Posterior cingulate gyrus (tissue), 11 donors: ENCODE data around the gene AKAP6.
"Not testable (repeated sequence)": the region's sequence is repeated elsewhere in the genome, so short reads cannot be mapped to it uniquely, and the experiment has no call there.

Experiments used
- DNase-seq, 10 donors: peaks; one replicate each; pipeline versions ENCODE4 v3.0.0 to v3.0.0-alpha.2; 2020 to 2021; ENCODE audit warnings: mixed read lengths in 3 of 10
- intact Hi-C: fragments of 100-400 bp; cut with DNase I; formaldehyde crosslinking; loops from one replicate; pipeline ENCODE4 v1.15.1; 2023

The AKAP6 gene

DNA sequence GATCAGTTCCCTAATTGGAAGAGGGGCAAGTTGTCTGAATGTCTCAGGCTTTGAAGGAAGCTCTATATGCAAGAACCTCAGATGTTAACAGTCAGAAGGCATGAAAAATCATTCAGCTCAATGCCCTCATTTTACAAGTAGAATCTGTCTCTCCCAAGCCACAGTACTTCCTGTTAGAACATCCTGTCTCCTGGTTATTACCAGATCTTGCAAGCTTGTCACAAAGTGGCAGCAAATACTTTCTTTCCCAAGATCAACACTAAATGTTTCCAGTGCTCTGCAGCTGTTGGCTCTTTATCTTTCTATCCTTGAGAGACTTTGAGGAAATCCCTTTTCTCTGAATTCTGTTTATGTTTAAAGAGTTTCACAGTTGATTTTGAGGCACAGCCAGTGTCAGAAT lies 235.5 kb downstream of the AKAP6 start:
- DNase-seq, result no peak
- intact Hi-C loops, result loop anchor here (10.0 kb wide), 1 partner anchor 490 kb away; the partner anchor contains the start of gene ARHGAP5

DNA sequence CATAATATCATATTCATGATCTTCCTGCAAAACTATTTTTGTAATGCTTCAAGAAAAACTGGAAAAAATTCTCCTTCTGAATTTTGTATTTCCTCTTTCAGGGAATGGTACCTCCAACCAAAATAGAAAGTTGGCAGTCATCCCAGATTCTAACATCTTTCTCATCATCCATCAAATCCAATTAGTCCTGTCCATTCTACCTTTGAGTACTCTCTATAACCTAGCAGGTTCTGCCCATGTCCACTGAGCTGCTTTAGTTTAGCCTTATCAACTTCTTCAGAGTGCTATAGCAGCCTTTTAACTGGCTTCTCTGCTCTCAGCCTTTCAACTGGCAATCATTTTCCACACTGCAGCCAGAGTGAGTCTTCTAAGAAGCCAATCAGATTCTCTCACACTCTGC lies 236.2 kb downstream of the AKAP6 start:
- no peak for DNase-seq
- intact Hi-C loops, result loop anchor here (10.0 kb wide), 1 partner anchor 490 kb away; the partner anchor contains the start of gene ARHGAP5

DNA sequence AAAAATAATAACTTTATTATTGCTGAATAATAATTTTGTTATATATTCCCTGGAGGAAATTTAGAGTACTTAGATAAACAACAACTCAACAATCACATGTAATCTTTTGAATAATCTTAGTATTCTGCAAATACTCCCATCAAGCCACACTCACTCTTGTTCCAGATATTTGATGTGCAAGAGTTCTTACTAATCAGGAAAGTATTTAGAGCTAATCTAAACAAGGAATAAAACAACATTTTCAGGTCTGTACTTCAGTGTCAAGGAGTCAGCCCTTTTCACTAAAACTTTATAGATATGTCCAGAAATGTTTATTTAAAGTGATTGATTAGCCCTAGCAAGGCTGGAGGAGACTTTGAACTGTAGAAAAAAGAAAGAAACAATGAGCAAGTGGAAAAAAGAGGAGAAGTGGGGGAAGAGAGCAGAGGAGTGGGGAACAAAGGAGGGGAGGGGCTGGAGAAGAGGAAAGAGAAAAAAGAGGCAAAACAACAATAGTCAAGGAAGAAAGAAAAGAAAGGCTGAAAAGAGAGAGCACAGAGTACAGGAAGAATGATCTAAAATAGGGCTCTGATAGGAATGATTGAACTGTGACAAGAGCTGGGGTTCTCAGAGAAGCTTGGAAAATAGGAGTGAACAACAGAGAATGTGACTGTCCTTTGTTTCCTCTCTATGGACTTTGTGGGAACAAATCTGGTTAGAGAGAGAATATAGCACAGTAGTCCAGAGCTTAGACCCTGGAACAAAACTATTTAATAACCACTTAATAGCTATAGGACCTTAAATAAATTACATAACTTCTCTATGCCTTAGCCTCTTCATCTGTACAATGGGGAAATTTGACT lies 238.7 kb downstream of the AKAP6 start:
- intact Hi-C loops, result loop anchor here (10.0 kb wide), 1 partner anchor 493 kb away; the partner anchor contains the start of gene ARHGAP5
- no peak for DNase-seq

DNA sequence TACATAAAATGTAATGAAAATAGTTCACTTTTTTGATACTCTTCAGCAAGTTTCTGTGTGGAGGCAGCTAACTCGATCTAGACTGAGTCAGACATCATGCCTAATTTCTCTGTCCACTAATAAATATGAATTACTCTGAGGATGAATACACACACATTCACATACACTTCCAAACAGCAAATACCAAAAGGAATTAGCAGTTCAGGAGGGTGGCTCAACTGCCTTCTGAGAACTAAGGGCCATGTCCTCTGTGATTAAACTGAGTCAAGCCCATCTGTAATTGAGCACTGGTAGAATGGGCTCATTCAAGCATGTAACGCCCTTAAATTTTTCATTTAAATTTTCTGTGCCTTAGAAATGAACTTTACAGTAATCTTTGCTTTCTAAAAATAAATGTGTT lies 242.5 kb downstream of the AKAP6 start:
- DNase-seq, result no peak
- intact Hi-C loops, result loop anchor here (10.0 kb wide), 1 partner anchor 863 kb away; no protein-coding TSS in a partner anchor

DNA sequence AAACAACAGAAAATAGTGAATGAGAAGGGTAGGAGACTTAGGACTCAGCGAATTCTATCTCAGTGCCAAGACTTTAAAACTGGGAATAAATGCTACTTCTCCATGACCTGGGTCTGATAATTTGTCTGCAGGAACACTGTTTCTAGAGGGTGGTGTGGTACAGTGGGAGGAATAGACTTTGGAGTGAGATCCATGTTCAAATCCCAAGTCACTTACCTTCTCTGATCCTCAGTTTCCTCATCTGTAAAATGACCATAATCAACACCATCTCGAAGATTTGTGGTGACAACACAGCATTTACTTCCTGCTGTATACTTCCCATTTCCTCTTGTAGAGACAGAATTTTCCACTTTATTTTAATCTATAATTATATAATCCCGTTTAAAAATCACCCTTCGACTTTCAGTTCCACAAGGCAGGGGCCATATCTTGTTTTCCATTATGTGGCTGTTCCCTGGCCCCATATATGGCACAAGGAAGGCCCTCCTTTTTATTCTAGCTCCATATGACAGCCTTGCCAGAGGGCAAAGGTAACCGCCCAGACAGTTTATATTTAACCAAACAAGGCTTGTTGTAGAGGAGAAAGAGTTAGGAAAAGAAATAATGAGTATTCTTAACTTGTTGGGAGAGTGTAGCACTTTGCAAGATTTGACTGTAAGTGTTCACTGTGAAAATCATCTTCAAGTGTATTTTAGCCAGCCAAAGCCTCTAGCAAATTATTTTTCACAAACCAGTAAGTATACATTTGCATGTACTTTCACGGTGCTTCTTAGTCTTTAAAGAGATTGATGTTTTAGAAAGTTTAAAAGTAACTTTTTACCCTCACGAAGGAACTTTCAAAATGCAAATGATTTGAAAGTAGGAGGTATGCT lies 243.1 kb downstream of the AKAP6 start:
- intact Hi-C loops, result loop anchor here (10.0 kb wide), 1 partner anchor 863 kb away; no protein-coding TSS in a partner anchor
- DNase-seq, result no peak

DNA sequence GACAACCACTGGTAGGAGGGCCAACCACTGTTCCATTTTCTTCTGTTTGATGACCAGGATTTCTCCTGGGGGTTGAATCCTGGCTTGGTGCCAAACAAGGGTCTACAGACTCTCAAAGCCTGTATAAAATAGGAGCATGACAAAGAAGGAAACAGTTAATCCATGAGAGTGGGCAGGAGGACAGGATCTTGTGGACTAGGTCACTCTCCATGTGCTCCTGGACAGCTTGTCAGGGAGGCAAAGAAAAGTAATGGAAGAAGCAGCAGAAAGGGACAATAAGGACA lies 243.7 kb downstream of the AKAP6 start:
- intact Hi-C loops, result loop anchor here (10.0 kb wide), 1 partner anchor 862 kb away; no protein-coding TSS in a partner anchor

DNA sequence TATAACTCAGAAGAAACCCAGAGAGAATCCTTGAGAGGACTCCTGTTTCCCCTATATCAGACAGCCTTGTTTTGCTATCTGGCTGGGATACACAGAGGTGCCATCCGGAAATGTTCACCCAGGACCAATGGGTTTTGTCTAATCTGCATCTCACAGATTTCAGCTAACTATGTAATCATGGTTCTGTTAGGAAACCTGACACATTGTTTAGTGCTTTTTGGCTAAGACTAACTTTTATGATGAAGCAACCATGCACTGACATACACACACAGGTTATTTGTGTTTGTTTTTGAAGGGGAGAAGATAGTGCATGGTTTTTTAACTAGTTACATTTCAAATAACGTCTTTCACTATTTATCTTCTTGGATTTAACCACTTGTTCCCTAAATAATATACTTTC lies 245.2 kb downstream of the AKAP6 start:
- DNase-seq, result no peak
- intact Hi-C loops, result loop anchor here (10.0 kb wide), 1 partner anchor 861 kb away; no protein-coding TSS in a partner anchor

More for the DNA sequence above, 243.7 kb downstream of the AKAP6 start:
- no peak for DNase-seq

DNA sequence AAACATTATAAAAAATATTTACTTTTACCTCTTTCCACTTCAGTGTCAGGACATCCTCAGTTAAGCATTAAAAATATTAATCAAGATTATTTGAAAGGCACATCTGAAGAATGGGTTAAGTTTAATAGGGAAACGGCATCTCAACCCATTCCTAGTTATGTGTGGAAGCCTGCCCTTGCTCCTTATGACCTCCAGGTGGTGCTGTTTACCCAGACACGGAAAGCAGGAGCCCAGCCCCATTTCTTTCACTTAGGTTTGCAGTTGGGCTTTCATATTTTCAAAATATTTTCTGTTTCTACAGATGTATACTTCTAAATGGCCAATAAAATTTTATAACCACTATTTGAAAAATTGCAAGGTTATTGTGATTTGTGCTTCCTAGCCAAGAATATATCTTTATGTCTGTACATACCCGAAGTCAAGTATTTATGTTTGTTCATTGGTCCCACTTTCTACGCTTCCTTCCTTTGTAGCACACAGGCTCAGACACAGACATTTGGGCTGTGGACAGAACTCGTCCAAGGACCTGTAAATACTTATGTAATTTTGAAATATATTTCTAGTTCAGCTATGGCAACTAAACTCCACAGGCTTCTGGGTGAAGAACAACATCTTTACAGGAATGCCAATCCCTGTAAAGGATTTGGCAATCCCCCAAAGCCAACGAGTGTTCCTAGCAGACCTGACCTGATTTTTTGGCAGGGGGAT lies 247.1 kb downstream of the AKAP6 start:
- DNase-seq, result peak; percentile 19 to 93 (median 58)

DNA sequence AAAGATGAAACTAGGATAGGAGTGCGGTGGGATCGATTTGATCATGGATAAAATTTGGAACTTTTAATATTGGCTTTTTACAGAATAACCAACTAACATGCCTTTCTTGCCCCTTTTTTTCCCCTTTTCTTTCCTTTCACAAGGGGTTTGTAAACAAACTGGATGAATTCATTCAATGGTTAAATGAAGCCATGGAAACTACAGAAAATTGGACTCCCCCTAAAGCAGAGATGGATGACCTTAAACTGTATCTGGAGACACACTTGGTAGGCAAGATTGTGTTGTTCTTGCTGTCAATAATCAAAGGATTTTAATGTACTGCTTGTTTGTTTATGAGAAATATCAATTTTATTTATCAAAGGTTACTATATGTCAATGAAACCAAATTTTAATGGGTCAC lies 247.9 kb downstream of the AKAP6 start:
- intact Hi-C loops, result loop anchor here (1.0 to 10.0 kb wide), 5 partner anchors 132 to 1216 kb away; no protein-coding TSS in a partner anchor
- no peak for DNase-seq

More for the DNA sequence above, 247.1 kb downstream of the AKAP6 start:
- intact Hi-C loops, result loop anchor here (1.0 to 10.0 kb wide), 5 partner anchors 133 to 1217 kb away; no protein-coding TSS in a partner anchor

DNA sequence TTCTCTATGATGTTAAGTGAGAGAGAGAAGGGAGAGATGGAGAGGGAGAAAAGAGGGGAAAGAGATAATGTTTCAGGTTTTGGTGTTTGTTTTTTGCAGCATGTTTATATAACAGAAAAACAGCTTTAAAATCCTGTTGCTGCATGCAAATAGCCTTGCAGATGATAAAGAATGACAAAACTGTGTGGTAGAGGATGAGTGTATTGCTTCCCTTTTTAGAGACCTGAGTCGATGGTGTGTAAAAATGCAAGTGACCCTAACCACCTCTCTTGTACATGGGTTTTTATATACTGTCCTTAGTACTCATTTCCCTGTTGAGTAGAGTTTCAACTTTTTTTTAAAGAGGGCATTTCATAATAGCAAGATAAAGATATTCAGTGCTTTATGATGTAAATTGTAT lies 249.1 kb downstream of the AKAP6 start:
- intact Hi-C loops, result loop anchor here (10.0 kb wide), 1 partner anchor 857 kb away; no protein-coding TSS in a partner anchor

DNA sequence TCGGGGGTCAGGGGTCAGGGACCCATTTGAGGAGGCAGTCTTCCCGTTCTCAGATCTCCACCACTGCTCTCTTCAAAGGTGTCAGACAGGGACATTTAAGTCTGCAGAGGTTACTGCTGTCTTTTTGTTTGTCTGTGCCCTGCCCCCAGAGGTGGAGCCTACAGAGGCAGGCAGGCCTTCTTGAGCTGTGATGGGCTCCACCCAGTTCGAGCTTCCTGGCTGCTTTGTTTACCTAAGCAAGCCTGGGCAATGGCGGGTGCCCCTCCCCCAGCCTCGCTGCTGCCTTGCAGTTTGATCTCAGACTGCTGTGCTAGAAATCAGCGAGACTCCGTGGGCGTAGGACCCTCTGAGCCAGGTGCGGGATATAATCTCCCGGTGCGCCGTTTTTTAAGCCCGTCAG lies 254.3 kb downstream of the AKAP6 start:
- DNase-seq, intact Hi-C loops: not testable (repeated sequence)

More for the DNA sequence above, 249.1 kb downstream of the AKAP6 start:
- no peak for DNase-seq

DNA sequence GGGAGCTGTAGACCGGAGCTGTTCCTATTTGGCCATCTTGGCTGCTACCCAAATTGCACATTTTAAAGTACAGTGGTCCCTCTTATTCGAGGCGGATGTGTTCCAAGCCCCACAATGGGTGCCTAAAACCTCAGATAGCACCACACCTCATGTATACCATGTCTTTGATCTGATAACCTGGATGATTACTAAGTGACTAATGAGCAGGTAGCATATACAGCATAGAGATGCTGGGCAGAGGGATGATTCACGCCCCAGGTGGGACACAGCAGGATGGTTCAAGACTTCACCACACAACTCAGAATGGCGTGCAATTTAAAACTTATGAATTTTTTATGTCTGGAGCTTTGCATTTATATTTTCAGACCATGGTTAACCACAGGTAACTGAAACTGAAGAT lies 255.0 kb downstream of the AKAP6 start:
- intact Hi-C loops, result no loop called here
- no peak for DNase-seq

DNA sequence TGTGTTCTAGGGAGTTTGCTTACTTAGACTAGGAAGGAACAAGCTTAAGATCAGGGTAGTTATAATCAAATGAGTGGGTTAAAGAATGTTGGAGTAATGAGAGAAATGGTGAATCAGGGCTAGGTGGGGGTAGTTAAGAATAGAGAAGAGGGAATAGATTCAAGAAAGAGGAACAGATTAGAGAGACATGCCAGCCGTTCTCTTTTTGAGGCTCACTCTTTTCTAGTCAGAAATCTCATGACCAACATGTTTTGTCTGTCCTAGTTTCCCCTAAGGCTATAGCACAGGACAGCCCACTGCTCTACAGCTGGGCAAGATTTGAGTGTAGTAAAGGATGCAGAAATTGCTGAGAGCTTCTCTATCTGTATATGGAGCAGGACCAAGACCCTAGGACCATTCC lies 258.4 kb downstream of the AKAP6 start:
- intact Hi-C loops, result no loop called here

DNA sequence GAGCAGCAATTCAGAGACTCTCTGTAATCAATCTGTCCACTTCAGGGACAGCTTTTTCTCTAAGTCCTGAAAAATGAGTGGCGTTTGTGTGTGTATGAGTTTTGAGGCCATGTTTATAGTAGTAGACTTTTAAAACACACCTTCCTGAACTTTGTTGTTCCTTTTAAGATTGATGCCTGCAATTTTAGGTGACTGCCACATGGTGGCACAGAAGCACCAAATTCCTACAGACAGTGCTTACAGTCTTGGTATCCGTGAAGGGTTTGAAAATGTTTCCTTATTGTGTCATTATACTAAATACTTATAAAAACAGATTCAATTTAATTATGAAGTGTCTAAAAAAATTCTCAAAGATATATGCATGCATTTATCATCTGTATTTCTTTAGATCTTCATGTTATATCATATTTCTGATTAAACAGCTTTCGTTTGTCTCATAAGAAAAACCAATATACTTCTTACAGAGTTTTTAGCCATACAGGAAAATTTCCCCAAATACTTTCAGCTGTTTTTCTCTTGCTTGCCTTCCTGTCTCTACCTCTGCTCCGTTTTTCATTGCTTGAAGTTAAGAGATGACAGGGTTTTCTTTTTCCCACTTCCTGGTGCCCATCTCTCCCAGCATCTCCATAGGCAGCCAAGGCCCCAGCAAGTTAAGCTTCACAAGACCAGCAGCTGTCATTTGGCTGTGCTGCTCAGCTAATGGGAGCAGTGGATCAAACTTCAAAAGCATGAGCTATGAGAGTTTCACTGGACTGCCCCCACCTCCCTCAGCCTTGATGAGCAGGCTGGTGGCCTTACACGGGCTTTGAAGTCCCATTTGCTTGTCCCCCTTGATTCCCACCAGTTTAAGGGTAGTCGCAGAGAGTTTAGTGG lies 259.6 kb downstream of the AKAP6 start:
- DNase-seq, result no peak
- intact Hi-C loops, result no loop called here

More for the DNA sequence above, 258.4 kb downstream of the AKAP6 start:
- no peak for DNase-seq

DNA sequence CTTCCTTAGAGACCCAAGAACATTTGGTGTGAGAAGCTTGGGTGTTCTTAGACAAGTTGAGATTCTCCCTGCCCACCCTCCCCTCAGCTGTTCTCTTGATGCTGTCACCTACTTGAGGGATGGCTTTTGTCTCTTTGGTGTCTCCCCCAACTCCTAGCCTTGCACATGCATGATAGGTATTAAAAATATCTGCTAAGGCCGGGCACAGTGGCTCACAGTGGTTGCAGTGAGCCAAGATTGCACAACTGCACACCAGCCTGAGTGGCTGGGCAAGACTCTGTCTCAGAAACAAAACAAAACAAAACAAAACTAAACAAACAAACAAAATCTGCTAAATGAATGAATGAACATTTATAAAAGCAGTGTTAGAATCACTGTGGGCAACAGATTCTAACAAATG lies 261.1 kb downstream of the AKAP6 start:
- no peak for DNase-seq
- intact Hi-C loops, result no loop called here

DNA sequence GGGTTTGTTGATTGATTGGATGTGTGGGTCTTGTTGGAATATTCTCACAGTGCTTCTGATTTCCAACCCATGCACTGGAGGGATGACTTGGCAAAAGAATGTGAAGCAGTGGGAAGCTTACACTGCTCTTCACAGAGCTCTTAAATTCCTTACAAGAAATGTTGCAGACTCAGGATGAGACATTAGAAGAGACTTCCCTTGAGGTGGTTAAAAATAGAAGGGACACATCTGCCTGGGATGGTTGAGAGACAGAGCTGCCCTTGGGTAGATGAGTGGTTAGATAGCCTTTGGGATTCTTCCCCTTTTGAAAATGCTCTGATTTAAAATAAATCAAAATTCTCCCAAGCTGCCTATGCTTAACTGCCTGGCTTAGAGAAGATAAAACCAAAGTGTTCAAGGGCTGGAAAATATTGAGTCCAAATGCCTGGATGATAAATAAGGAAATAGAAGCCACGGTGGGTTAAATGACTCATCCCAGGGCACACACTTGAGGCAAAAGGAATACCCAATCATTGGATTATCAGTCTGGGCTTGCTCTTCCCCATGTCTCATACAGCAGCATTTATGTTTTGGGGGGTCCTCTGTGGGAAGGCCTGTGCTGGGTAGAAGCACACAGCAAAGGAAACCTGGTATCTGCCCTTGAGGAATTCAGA lies 264.3 kb downstream of the AKAP6 start:
- intact Hi-C loops, result no loop called here
- no peak for DNase-seq

DNA sequence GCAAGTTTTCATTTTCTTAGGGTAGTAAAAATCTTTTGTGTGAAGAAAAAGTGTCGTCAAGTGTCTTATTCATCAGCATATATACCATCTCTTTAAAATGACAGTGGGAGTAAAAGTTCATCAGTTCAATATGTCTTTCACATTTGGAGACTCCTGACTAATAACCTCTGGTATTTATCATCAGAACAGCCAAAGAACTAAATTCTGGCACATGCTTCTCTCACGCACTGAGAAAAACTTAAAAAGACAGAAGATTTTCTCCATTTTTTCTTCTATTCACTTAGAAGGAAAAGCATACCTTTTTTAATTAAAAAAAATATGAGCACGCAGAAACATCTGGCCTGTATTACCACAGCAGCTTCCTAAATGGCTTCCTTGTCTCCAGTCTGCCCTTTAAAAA lies 265.7 kb downstream of the AKAP6 start:
- intact Hi-C loops, result no loop called here
- no peak for DNase-seq

DNA sequence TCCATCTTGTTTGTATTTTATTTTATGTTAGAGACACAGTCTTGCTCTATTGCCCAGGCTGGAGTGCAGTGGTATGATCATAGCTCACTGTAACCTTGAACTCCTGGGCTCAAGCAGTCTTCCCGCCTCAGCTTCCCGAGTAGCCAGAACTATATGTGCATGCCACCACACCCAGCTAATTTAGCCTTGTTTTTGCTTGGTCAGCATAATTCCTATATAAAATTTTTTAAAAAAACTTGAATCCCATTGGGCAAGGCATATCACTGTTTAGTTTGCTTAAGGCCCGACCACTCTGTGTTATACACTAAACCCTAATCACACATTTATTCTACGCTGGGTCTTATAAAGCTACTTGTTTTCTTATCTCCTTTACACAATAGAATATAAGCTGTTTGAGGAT lies 266.4 kb downstream of the AKAP6 start:
- DNase-seq, result no peak
- intact Hi-C loops, result no loop called here

DNA sequence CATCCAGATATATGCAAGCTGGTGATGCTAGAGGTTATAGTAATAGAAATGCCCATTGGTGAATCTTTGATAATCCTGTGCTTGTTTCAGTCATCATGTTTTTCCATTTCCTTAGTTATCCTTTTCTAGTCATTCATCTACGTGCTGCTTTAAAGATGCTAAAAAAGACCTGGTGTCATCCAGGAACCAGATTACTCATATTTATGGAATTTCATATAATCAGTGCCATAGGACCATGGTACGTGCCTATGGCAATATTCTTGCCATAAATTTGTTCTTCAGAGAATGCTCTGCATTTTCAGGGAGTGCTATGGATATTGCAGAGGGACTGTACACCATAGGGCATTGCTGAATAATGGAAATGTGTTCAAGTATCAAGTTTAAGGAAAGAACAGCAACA lies 267.3 kb downstream of the AKAP6 start:
- no peak for DNase-seq
- intact Hi-C loops, result no loop called here
